Measurements from ENCODE around the gene FOXI3. TPM values are rescaled to one million over a fixed set of nuclear protein-coding genes. Genes with fewer than 3 reads are reported as not detected.

Gene FOXI3
- total RNA-seq, 1 experiment from 2014 or later, result 19.2 TPM

- peak; percentile 45 for DNase-seq
- no peak overlapping the region for H3K23ac ChIP-seq (ENCODE audit: insufficient read length, low read depth, low read length)
- peak overlapping the region; percentile 49 for H3K4me2 ChIP-seq (ENCODE audit: insufficient read depth, insufficient read length, low read length)
- Mint-ChIP-seq H3K4me1 (peaks cover 38 to 44% of the 10 kb centered on the region in 2 experiments), H3K27me3 (ENCODE audit: low read depth) (no peaks in the 10 kb centered on the region), H3K36me3 (ENCODE audit: insufficient read depth in 1 of 3, low read depth in 3 of 3) (no peaks in the 10 kb centered on the region), H3K9me3 (no peaks in the 10 kb centered on the region), H3K4me3 (peak overlapping the region; percentile 37 to 64), H3K27ac (peak overlapping the region; percentile 55 to 96 (median 66); a peak in 6 of 7 replicates)
- no peak overlapping the region for H2BK15ac ChIP-seq (ENCODE audit: low read depth, low read length)
- no peak overlapping the region for H2BK5ac ChIP-seq (ENCODE audit: insufficient read length, low read length)
- H2AFZ ChIP-seq (ENCODE audit: low read length), result no peak overlapping the region
- H2BK12ac ChIP-seq (ENCODE audit: insufficient read length, low read depth, low read length), result no peak overlapping the region
- no peak overlapping the region for H3K14ac ChIP-seq (ENCODE audit: insufficient read depth, low read length)
- H3K23me2 ChIP-seq (ENCODE audit: insufficient read length, low read depth, low read length, poor library complexity, severe bottlenecking), result no peaks in the 10 kb centered on the region
- H2BK120ac ChIP-seq (ENCODE audit: low read depth, low read length, poor library complexity, severe bottlenecking), result no peak overlapping the region
- H3K4me1 ChIP-seq (ENCODE audit: insufficient read depth, low read length), result peaks cover 10% of the 10 kb centered on the region
- H3T11ph ChIP-seq (ENCODE audit: low read length), result no peak overlapping the region
- H2AK5ac ChIP-seq (ENCODE audit: insufficient read length, low read length), result no peak overlapping the region
- H3K27me3 ChIP-seq (ENCODE audit: insufficient read depth, low read length), result no peaks in the 10 kb centered on the region
- H4K8ac ChIP-seq (replicated peaks; ENCODE audit: insufficient read length, low read depth, low read length), result no peak overlapping the region
- no peak overlapping the region for H4K5ac ChIP-seq (ENCODE audit: insufficient read length, low read depth, low read length)
- H3K18ac ChIP-seq (ENCODE audit: insufficient read length, low read depth, low read length), result no peak overlapping the region
- no peak for TF ChIP-seq CTCF (conservative IDR thresholded peaks at IDR 0.05)
- no peak overlapping the region for H3K9ac ChIP-seq (ENCODE audit: extremely low read depth, insufficient read length, low read length)
- no peaks in the 10 kb centered on the region for H4K20me1 ChIP-seq (ENCODE audit: control insufficient read depth, insufficient read depth, insufficient read length)
- H2BK20ac ChIP-seq (ENCODE audit: low read depth, low read length, poor library complexity, severe bottlenecking), result no peak overlapping the region
- no peak overlapping the region for H4K91ac ChIP-seq (ENCODE audit: insufficient read length, low read depth, low read length)
- no peaks in the 10 kb centered on the region for H3K79me2 ChIP-seq (ENCODE audit: insufficient read depth, low read length)
- H3K4ac ChIP-seq (ENCODE audit: low read depth, low read length), result no peak overlapping the region
- peak overlapping the region; percentile 27 for H3K27ac ChIP-seq (ENCODE audit: insufficient read length, low read depth, low read length)
- no peak overlapping the region for H3K56ac ChIP-seq (ENCODE audit: insufficient read length, low read depth, low read length)
- H3K9me3 ChIP-seq (ENCODE audit: control insufficient read depth, low read depth, low read length), result no peaks in the 10 kb centered on the region
- WGBS (ENCODE audit: extremely low coverage, insufficient read length, low lambda C conversion rate), result no CpG with 5 or more reads among the region's 11 CpGs
- H3K79me1 ChIP-seq (ENCODE audit: insufficient read depth, low read depth, low read length, poor library complexity, severe bottlenecking), result no peaks in the 10 kb centered on the region
These were observed 18.8 kb upstream of the FOXI3 start for GRCh38 chr2:88471083-88471942.

All from H9 (cell line).